Measurements from ENCODE around the gene SCCPDH. TPM values are rescaled to one million over a fixed set of nuclear protein-coding genes. Genes with fewer than 3 reads are reported as not detected.
A peak's percentile ranks its signal among the peaks of the same experiment; 100 is the strongest.

Gene SCCPDH
- total RNA-seq, 1 experiment from 2014 or later = 10.9 TPM

DNA sequence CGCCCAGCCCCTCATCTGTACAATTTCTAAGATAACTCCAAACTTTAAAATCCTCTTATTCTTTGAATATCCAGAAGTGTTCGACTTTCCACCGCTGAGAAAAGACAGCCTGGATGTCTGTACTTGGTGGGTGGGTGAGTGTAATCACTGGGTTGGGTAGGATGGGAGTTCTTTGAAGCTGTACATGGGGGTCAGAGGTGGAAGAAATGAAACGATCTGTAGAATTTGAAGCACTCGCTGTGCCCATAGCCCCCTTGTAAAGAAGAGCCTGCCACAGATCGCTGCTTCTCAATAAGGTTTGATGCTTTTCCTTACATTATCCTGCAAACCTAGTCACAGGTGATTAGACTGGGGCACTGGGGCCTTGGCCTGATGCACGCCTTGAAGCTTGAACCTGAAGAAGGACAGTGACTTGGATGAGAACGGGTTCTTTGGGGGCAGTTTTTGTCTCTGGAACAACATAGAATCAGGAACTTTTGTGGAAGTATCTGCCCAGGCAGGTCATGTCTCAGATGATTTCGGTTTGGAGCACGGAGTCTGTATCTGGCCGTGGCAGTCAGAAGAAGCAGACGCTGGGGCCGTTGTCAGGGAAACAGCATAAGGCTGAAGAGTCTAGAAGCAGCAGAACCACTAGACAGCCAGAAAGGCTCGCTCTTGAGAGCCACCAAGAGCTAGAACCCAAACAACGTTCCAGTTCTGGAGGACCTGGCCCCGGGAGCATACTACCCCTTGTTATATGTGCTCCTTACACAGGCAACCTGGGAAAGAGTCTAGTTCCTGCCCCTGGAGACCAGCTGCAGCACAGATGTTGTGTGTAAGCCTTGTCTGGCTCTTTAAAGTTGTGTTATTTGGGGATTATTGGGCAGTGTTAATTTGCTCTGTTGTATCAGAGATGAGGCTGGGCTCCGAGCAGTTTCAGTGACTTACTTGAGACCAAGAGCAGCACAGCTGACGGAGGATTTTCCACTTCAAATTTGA lies 45.1 kb upstream of the SCCPDH start:
- no peak overlapping the region for H3K27ac Mint-ChIP-seq
- ATAC-seq (no peak), DNase-seq (ENCODE audit: low spot score) (no peak)
- H3K4me1 Mint-ChIP-seq = peaks cover 3% of the 10 kb centered on the region; the same call in 1 of the 2 replicates
- ChIA-PET POLR2A (no interaction called here), CTCF (interaction anchor here (3.5 kb wide), 1 partner anchor 11 kb away, joined by 17 read pairs; no protein-coding TSS in a partner anchor)
- H3K9me3 Mint-ChIP-seq = no peaks in the 10 kb centered on the region
- TF ChIP-seq MYBL2 (CRISPR knock-in tag; IDR thresholded peaks at IDR 0.05) (no peak), ZNF396 (CRISPR knock-in tag; IDR thresholded peaks at IDR 0.05; ENCODE audit: borderline replicate concordance) (no peak), ESRRA (CRISPR knock-in tag; IDR thresholded peaks at IDR 0.05; ENCODE audit: borderline replicate concordance) (no peak)
- TF ChIP-seq, protein P1, sequence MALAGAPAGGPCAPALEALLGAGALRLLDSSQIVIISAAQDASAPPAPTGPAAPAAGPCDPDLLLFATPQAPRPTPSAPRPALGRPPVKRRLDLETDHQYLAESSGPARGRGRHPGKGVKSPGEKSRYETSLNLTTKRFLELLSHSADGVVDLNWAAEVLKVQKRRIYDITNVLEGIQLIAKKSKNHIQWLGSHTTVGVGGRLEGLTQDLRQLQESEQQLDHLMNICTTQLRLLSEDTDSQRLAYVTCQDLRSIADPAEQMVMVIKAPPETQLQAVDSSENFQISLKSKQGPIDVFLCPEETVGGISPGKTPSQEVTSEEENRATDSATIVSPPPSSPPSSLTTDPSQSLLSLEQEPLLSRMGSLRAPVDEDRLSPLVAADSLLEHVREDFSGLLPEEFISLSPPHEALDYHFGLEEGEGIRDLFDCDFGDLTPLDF (CRISPR knock-in tag; IDR thresholded peaks at IDR 0.05) = no peak
- TF ChIP-seq, protein P2, sequence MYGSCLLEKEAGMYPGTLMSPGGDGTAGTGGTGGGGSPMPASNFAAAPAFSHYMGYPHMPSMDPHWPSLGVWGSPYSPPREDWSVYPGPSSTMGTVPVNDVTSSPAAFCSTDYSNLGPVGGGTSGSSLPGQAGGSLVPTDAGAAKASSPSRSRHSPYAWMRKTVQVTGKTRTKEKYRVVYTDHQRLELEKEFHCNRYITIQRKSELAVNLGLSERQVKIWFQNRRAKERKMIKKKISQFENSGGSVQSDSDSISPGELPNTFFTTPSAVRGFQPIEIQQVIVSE (CRISPR knock-in tag; IDR thresholded peaks at IDR 0.05; ENCODE audit: borderline replicate concordance) = no peak
- no peaks in the 10 kb centered on the region for H3K36me3 Mint-ChIP-seq
- H3K4me3 Mint-ChIP-seq = no peak overlapping the region
- no peaks in the 10 kb centered on the region for H3K27me3 Mint-ChIP-seq (ENCODE audit: low read depth)

DNA sequence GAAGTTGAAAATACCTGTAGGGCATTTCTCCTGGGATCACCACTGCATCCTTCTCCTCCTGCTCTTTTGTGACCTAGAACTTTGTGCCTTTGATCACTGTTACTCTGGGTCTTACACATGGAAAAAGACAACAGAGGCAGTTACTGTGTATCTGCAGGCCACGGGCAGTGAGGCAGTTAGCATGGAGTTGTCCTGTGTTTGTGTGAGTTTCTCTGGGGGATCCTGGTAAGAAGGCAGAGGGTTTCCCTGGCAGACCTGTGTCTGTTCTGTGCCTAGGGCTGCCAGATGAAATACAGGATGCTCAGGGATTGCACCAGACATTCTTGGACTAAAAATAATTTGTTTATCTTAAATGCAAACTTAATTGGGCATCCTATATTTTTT lies 44.4 kb upstream of the SCCPDH start:
- H3K36me3 Mint-ChIP-seq = no peaks in the 10 kb centered on the region
- POLR2A ChIA-PET = no interaction called here
- peak overlapping the region; percentile 22; the same call in 1 of the 2 replicates for H3K27ac Mint-ChIP-seq
- CTCF ChIA-PET = interaction anchor here (3.5 kb wide), 1 partner anchor 10 kb away, joined by 17 read pairs; no protein-coding TSS in a partner anchor
- H3K4me3 Mint-ChIP-seq = no peak overlapping the region
- H3K4me1 Mint-ChIP-seq = no peaks in the 10 kb centered on the region
- no peak for DNase-seq (ENCODE audit: low spot score)
- no peak for ATAC-seq
- H3K9me3 Mint-ChIP-seq = no peaks in the 10 kb centered on the region
- H3K27me3 Mint-ChIP-seq (ENCODE audit: low read depth) = no peaks in the 10 kb centered on the region
- no peak for TF ChIP-seq RORB (CRISPR knock-in tag; IDR thresholded peaks at IDR 0.05)
- TF ChIP-seq NR3C1 (CRISPR knock-in tag; conservative IDR thresholded peaks at IDR 0.05; ENCODE audit: low read depth) = no peak
- TF ChIP-seq, protein P3, sequence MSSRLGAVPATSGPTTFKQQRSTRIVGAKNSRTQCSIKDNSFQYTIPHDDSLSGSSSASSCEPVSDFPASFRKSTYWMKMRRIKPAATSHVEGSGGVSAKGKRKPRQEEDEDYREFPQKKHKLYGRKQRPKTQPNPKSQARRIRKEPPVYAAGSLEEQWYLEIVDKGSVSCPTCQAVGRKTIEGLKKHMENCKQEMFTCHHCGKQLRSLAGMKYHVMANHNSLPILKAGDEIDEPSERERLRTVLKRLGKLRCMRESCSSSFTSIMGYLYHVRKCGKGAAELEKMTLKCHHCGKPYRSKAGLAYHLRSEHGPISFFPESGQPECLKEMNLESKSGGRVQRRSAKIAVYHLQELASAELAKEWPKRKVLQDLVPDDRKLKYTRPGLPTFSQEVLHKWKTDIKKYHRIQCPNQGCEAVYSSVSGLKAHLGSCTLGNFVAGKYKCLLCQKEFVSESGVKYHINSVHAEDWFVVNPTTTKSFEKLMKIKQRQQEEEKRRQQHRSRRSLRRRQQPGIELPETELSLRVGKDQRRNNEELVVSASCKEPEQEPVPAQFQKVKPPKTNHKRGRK (CRISPR knock-in tag; IDR thresholded peaks at IDR 0.05; ENCODE audit: borderline replicate concordance) = no peak
- TF ChIP-seq, protein P4, sequence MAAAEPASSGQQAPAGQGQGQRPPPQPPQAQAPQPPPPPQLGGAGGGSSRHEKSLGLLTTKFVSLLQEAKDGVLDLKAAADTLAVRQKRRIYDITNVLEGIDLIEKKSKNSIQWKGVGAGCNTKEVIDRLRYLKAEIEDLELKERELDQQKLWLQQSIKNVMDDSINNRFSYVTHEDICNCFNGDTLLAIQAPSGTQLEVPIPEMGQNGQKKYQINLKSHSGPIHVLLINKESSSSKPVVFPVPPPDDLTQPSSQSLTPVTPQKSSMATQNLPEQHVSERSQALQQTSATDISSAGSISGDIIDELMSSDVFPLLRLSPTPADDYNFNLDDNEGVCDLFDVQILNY (CRISPR knock-in tag; IDR thresholded peaks at IDR 0.05) = no peak
- TF ChIP-seq NR1H2 (CRISPR knock-in tag; IDR thresholded peaks at IDR 0.05) = no peak
- TF ChIP-seq JAZF1 (CRISPR knock-in tag; IDR thresholded peaks at IDR 0.05) = no peak
- TF ChIP-seq, protein P5, sequence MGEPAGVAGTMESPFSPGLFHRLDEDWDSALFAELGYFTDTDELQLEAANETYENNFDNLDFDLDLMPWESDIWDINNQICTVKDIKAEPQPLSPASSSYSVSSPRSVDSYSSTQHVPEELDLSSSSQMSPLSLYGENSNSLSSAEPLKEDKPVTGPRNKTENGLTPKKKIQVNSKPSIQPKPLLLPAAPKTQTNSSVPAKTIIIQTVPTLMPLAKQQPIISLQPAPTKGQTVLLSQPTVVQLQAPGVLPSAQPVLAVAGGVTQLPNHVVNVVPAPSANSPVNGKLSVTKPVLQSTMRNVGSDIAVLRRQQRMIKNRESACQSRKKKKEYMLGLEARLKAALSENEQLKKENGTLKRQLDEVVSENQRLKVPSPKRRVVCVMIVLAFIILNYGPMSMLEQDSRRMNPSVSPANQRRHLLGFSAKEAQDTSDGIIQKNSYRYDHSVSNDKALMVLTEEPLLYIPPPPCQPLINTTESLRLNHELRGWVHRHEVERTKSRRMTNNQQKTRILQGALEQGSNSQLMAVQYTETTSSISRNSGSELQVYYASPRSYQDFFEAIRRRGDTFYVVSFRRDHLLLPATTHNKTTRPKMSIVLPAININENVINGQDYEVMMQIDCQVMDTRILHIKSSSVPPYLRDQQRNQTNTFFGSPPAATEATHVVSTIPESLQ (CRISPR knock-in tag; IDR thresholded peaks at IDR 0.05) = no peak
- no peak for TF ChIP-seq TEAD4 (CRISPR knock-in tag; IDR thresholded peaks at IDR 0.05)
- TF ChIP-seq, protein P2 (CRISPR knock-in tag; IDR thresholded peaks at IDR 0.05; ENCODE audit: borderline replicate concordance) = no peak
- no peak for TF ChIP-seq ATF1 (CRISPR knock-in tag; IDR thresholded peaks at IDR 0.05)
- TF ChIP-seq, protein P6, sequence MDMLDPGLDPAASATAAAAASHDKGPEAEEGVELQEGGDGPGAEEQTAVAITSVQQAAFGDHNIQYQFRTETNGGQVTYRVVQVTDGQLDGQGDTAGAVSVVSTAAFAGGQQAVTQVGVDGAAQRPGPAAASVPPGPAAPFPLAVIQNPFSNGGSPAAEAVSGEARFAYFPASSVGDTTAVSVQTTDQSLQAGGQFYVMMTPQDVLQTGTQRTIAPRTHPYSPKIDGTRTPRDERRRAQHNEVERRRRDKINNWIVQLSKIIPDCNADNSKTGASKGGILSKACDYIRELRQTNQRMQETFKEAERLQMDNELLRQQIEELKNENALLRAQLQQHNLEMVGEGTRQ (CRISPR knock-in tag; IDR thresholded peaks at IDR 0.05) = no peak
- no peak for TF ChIP-seq GABPB1 (CRISPR knock-in tag; IDR thresholded peaks at IDR 0.05)
- TF ChIP-seq ZNF232 (CRISPR knock-in tag; IDR thresholded peaks at IDR 0.05) = no peak
- no peak for TF ChIP-seq ZNF423 (CRISPR knock-in tag; IDR thresholded peaks at IDR 0.05)
- TF ChIP-seq, protein P7, sequence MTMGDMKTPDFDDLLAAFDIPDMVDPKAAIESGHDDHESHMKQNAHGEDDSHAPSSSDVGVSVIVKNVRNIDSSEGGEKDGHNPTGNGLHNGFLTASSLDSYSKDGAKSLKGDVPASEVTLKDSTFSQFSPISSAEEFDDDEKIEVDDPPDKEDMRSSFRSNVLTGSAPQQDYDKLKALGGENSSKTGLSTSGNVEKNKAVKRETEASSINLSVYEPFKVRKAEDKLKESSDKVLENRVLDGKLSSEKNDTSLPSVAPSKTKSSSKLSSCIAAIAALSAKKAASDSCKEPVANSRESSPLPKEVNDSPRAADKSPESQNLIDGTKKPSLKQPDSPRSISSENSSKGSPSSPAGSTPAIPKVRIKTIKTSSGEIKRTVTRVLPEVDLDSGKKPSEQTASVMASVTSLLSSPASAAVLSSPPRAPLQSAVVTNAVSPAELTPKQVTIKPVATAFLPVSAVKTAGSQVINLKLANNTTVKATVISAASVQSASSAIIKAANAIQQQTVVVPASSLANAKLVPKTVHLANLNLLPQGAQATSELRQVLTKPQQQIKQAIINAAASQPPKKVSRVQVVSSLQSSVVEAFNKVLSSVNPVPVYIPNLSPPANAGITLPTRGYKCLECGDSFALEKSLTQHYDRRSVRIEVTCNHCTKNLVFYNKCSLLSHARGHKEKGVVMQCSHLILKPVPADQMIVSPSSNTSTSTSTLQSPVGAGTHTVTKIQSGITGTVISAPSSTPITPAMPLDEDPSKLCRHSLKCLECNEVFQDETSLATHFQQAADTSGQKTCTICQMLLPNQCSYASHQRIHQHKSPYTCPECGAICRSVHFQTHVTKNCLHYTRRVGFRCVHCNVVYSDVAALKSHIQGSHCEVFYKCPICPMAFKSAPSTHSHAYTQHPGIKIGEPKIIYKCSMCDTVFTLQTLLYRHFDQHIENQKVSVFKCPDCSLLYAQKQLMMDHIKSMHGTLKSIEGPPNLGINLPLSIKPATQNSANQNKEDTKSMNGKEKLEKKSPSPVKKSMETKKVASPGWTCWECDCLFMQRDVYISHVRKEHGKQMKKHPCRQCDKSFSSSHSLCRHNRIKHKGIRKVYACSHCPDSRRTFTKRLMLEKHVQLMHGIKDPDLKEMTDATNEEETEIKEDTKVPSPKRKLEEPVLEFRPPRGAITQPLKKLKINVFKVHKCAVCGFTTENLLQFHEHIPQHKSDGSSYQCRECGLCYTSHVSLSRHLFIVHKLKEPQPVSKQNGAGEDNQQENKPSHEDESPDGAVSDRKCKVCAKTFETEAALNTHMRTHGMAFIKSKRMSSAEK (CRISPR knock-in tag; IDR thresholded peaks at IDR 0.05; ENCODE audit: borderline replicate concordance) = no peak
- no peak for TF ChIP-seq ZNF317 (CRISPR knock-in tag; IDR thresholded peaks at IDR 0.05; ENCODE audit: borderline replicate concordance, low read depth)

All from WTC11 (cell line).